ENCODE measurements around the gene CLSTN2.
A peak's percentile ranks its signal among the peaks of the same experiment; 100 is the strongest.

The CLSTN2 gene

DNA sequence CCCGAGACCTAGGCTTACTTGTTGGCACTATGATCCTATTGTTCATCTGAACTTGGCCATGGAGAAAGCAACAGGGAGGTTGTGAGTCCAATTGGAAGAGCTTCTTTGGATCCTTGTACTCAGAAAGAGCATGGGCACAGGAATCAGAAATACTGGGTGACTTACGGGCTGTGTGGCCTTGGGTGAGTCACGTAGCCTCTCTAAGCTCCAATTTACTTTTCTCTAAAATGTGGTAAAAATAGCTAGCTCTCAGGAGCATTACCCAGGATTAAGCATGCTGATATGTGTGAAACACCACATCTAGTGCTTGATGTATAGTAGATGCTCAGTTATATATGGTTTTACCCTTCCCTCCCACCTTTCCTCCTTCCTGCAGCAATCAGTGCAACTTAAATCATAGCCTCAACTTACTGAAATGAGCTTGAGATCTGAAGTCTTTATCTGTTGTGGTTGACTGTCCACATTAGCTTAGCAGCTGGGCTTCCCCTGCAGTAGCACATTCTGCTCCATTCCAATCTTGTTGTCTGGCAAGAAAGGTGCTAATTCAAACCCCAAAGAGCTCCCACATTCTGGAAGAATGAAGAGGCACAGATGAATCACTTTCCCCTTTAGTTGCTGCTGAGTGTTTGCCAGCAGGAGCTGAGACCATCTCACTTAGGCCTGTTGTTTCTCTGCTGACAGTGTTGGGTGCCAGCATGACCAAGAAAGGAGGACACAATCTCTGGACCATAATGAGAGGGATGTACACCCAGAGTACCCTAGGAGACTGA lies 443.8 kb downstream of the CLSTN2 start:
- TF ChIP-seq, protein P1, sequence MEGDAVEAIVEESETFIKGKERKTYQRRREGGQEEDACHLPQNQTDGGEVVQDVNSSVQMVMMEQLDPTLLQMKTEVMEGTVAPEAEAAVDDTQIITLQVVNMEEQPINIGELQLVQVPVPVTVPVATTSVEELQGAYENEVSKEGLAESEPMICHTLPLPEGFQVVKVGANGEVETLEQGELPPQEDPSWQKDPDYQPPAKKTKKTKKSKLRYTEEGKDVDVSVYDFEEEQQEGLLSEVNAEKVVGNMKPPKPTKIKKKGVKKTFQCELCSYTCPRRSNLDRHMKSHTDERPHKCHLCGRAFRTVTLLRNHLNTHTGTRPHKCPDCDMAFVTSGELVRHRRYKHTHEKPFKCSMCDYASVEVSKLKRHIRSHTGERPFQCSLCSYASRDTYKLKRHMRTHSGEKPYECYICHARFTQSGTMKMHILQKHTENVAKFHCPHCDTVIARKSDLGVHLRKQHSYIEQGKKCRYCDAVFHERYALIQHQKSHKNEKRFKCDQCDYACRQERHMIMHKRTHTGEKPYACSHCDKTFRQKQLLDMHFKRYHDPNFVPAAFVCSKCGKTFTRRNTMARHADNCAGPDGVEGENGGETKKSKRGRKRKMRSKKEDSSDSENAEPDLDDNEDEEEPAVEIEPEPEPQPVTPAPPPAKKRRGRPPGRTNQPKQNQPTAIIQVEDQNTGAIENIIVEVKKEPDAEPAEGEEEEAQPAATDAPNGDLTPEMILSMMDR (IDR thresholded peaks at IDR 0.05; ENCODE audit: low read depth, low read length): no peak
- no peak overlapping the region for H3K4me3 ChIP-seq (ENCODE audit: low read depth, low read length)
- H3K27me3 ChIP-seq (ENCODE audit: insufficient read depth, low read depth, severe bottlenecking): no peaks in the 10 kb centered on the region
- H3K36me3 ChIP-seq: no peaks in the 10 kb centered on the region
- no peak for DNase-seq
- H3K9me3 ChIP-seq (ENCODE audit: severe bottlenecking): no peaks in the 10 kb centered on the region
- no peak overlapping the region for H3K27ac ChIP-seq

DNA sequence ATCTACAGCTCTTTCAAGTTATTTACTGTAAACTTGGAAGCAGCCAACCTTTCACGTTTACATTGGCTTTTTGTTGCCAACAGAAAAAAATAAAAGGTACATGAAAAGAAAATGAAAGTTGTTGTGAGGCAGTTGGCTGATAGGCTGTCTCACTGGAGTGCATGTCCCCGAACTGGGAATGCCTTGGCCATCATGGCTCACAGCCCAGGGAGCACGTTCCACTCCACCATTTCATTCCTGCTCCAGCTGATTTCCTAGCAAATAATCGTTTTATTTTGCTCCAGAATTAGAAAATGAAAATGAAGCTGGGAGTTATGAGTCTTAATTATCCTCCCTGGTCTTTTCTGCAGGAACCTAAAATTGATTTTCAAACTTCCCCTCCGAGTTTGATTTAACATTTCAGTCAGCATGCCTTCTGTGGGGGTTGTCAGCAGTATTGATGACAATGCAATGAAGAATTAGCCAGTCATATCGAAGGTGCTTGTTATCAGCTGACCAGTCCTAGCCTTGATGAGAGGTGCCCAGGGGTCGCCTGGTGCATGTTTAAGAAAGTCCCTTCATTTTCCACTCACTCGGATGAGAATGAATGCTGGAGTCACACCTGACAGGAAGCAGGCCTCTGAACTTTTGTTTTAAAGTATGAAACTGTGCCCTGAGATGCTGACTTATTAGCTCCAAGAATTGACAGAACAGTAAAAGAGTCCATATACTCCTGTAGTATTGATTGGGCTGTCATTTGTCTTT lies 449.2 kb downstream of the CLSTN2 start:
- Histone ChIP-seq H3K36me3 (no peaks in the 10 kb centered on the region), H3K9me3 (ENCODE audit: severe bottlenecking) (no peaks in the 10 kb centered on the region), H3K27ac (no peak overlapping the region), H3K27me3 (ENCODE audit: insufficient read depth, low read depth, severe bottlenecking) (no peaks in the 10 kb centered on the region), H3K4me3 (ENCODE audit: low read depth, low read length) (no peak overlapping the region)
- no peak for DNase-seq
- TF ChIP-seq, protein P1 (IDR thresholded peaks at IDR 0.05; ENCODE audit: low read depth, low read length): no peak

DNA sequence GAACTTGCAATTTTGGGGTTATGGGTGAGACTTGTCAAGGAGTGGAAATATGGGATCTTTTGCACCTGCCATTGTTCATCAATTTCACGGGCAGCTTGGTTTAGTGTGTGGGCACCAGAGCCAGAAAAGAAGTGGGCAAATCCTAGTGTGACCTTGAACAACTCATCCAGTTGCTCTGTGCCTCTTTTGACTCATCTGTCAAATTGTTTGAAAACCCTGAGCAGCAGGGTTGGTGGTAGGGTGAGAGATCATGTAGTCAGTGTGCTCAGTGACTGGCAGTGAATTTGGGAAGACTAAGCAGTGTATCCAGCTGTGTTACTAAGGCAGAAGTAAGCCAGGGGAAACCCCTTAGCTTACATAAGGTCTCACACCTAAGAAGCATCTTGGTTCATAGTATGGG lies 449.9 kb downstream of the CLSTN2 start:
- Histone ChIP-seq H3K27ac (no peak overlapping the region), H3K36me3 (no peaks in the 10 kb centered on the region), H3K9me3 (ENCODE audit: severe bottlenecking) (no peaks in the 10 kb centered on the region), H3K27me3 (ENCODE audit: insufficient read depth, low read depth, severe bottlenecking) (no peaks in the 10 kb centered on the region), H3K4me3 (ENCODE audit: low read depth, low read length) (no peak overlapping the region)
- TF ChIP-seq, protein P1 (IDR thresholded peaks at IDR 0.05; ENCODE audit: low read depth, low read length): no peak
- DNase-seq: no peak

DNA sequence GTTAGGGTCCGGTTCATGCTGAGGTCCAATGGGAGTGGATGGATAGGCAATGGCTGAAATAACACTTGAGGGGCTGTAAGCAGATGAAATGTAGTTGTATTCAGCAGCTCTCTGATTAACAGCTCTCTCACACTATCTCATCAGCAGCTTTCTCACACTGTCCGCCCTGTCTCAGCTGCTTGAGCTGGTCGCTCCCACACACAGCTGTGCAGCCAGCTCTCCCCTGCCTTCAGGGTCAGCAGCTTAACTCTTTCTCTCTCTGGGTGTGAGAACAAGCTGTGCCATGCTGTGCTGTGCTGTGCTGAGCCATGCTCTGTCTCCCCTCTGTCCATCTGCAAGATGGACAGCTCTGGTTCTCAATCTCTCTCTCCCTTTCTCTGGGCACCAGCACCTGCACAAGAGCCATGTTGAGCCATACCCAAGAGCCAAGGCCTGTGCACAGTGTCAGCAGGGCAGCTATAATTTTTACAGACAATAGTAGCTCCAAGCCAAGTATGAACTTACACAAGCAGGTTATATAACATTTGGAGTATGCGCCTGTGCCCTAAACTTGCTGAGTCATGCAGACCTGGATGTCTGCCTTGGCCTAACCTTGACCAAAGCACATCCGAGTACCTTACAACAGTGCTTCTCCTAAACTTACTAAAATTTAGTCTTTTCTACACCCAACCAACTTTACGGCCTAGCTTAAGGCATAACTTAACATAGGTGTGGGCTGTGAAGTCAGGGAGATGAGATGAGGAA lies 451.5 kb downstream of the CLSTN2 start:
- H3K27me3 ChIP-seq (ENCODE audit: insufficient read depth, low read depth, severe bottlenecking): no peaks in the 10 kb centered on the region
- H3K4me3 ChIP-seq (ENCODE audit: low read depth, low read length): no peak overlapping the region
- peak; percentile 27 for DNase-seq
- H3K9me3 ChIP-seq (ENCODE audit: severe bottlenecking): no peaks in the 10 kb centered on the region
- H3K36me3 ChIP-seq: no peaks in the 10 kb centered on the region
- no peak overlapping the region for H3K27ac ChIP-seq
- TF ChIP-seq, protein P1 (IDR thresholded peaks at IDR 0.05; ENCODE audit: low read depth, low read length): no peak

DNA sequence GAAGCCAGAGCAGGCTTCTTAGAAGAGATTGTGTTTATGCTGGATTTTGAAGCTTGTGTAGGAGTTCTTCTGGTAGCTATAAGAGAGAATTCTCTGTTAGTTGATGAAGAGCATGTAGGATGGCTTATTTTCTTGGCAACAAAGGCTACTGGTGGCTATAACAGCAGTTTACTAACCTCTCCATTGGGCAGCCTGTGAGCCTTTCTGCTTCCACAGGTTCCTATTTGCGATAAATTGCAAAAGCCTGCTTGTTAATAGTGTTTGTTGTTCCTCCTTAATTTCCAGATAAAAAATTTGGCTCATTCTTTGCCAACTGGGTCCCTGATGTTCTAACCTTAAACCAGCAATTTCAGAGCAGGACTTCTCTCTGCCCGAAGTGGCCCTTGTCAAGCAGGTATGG lies 452.3 kb downstream of the CLSTN2 start:
- H3K27ac ChIP-seq: no peak overlapping the region

More for the DNA sequence above, 452.3 kb downstream of the CLSTN2 start:
- H3K4me3 ChIP-seq (ENCODE audit: low read depth, low read length): no peak overlapping the region
- TF ChIP-seq, protein P1 (IDR thresholded peaks at IDR 0.05; ENCODE audit: low read depth, low read length): no peak
- H3K9me3 ChIP-seq (ENCODE audit: severe bottlenecking): no peaks in the 10 kb centered on the region
- no peak for DNase-seq
- H3K27me3 ChIP-seq (ENCODE audit: insufficient read depth, low read depth, severe bottlenecking): no peaks in the 10 kb centered on the region
- no peaks in the 10 kb centered on the region for H3K36me3 ChIP-seq

Data from WERI-Rb-1 (cell line).